ENCODE results near the gene POLE.
A peak's percentile ranks its signal among the peaks of the same experiment; 100 is the strongest.

Gene POLE

GRCh38 chr12:132597333-132598316, 89.5 kb downstream of the POLE start:
- TF ChIP-seq CTCF (IDR thresholded peaks at IDR 0.05) = no peak
- Histone ChIP-seq H3K27me3 (peaks cover 92% of the 10 kb centered on the region), H3K27ac (no peak overlapping the region), H3K4me1 (ENCODE audit: control insufficient read depth in 1 of 2, insufficient read depth in 1 of 2, low read depth in 1 of 2, low read length in 1 of 2) (peaks cover 0 to 8% of the 10 kb centered on the region in 2 experiments), H3K36me3 (no peaks in the 10 kb centered on the region), H3K4me3 (ENCODE audit: low read depth in 1 of 2, low read length in 1 of 2) (peak overlapping the region in 1 of 2 experiments; percentile 15), H3K9me3 (no peaks in the 10 kb centered on the region)

- no peak for TF ChIP-seq CTCF (IDR thresholded peaks at IDR 0.05)
- Histone ChIP-seq H3K9me3 (no peaks in the 10 kb centered on the region), H3K27ac (no peak overlapping the region), H3K27me3 (peaks cover 81% of the 10 kb centered on the region), H3K4me1 (ENCODE audit: control insufficient read depth in 1 of 2, insufficient read depth in 1 of 2, low read depth in 1 of 2, low read length in 1 of 2) (peaks cover 0 to 8% of the 10 kb centered on the region in 2 experiments), H3K36me3 (no peaks in the 10 kb centered on the region), H3K4me3 (ENCODE audit: low read depth in 1 of 2, low read length in 1 of 2) (no peak overlapping the region)
Measured at GRCh38 chr12:132596016-132596415, 91.1 kb downstream of the POLE start.

DNA sequence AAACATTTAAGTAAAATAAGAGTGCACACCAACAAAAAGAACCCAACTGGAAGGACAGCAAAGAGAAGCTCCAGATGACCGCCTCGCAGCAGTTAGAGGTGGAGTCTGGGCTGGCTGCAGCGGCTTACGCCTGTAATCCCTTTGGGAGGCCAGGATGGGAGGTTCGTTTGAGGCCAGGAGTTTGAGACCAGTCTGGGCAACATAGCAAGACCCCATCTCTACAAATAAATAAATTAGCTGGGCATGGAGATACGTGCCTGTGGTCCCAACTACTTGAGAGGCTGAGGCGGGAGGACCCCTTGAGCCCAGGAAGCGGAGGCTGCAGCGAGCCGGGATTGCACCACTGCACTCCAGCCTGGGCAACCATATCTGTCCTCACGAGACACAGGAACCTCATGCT, 92.0 kb downstream of the POLE start:
- TF ChIP-seq CTCF (IDR thresholded peaks at IDR 0.05) = no peak
- H3K27ac ChIP-seq = no peak overlapping the region
- peaks cover 0 to 4% of the 10 kb centered on the region in 2 experiments for H3K4me1 ChIP-seq (ENCODE audit: control insufficient read depth in 1 of 2, insufficient read depth in 1 of 2, low read depth in 1 of 2, low read length in 1 of 2)
- no peaks in the 10 kb centered on the region for H3K9me3 ChIP-seq
- no peak overlapping the region for H3K4me3 ChIP-seq (ENCODE audit: low read depth in 1 of 2, low read length in 1 of 2)
- no peaks in the 10 kb centered on the region for H3K36me3 ChIP-seq
- peaks cover 74% of the 10 kb centered on the region for H3K27me3 ChIP-seq

DNA sequence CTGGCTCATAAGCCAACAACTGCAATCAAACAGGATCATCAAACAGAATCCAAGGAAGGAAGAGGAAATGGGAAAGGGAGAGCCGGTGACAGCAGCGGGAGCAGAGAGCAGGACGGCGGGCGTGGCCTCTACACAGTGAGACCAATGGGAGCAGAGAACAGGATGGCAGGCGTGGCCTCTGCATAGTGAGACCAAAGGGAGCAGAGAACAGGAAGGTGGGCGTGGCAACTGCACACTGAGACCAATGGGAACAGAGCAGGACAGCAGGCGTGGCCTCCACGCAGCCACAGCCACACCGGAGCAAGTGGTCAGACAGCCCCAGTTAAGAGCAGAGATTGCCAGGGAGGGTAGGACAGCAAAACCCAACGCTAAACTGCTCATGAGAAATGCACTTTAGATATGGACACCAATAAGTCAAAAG, 93.2 kb downstream of the POLE start:
- H3K4me3 ChIP-seq (ENCODE audit: low read depth in 1 of 2, low read length in 1 of 2) = no peak overlapping the region
- no peak for TF ChIP-seq CTCF (IDR thresholded peaks at IDR 0.05)

GRCh38 chr12:132593521-132593920, 93.6 kb downstream of the POLE start:
- no peaks in the 10 kb centered on the region for H3K36me3 ChIP-seq
- TF ChIP-seq CTCF (IDR thresholded peaks at IDR 0.05) = no peak
- H3K27ac ChIP-seq = no peak overlapping the region
- no peak overlapping the region for H3K4me3 ChIP-seq (ENCODE audit: low read depth in 1 of 2, low read length in 1 of 2)
- H3K27me3 ChIP-seq = peaks cover 74% of the 10 kb centered on the region
- no peaks in the 10 kb centered on the region for H3K9me3 ChIP-seq
- no peaks in the 10 kb centered on the region for H3K4me1 ChIP-seq (ENCODE audit: control insufficient read depth in 1 of 2, insufficient read depth in 1 of 2, low read depth in 1 of 2, low read length in 1 of 2)

More for the DNA sequence above, 93.2 kb downstream of the POLE start:
- H3K27me3 ChIP-seq = peaks cover 74% of the 10 kb centered on the region
- peaks cover 0 to 4% of the 10 kb centered on the region in 2 experiments for H3K4me1 ChIP-seq (ENCODE audit: control insufficient read depth in 1 of 2, insufficient read depth in 1 of 2, low read depth in 1 of 2, low read length in 1 of 2)
- H3K9me3 ChIP-seq = no peaks in the 10 kb centered on the region
- H3K36me3 ChIP-seq = no peaks in the 10 kb centered on the region
- no peak overlapping the region for H3K27ac ChIP-seq
